ENCODE results near the gene GHR. TPM values are rescaled to one million over a fixed set of nuclear protein-coding genes. Genes with fewer than 3 reads are reported as not detected.

GHR gene
- total and polyA plus RNA-seq, 2 donors (not counting 3 experiments of a cell fraction or from before 2014, with no cell fraction given): 0.27 to 0.28 TPM

DNA sequence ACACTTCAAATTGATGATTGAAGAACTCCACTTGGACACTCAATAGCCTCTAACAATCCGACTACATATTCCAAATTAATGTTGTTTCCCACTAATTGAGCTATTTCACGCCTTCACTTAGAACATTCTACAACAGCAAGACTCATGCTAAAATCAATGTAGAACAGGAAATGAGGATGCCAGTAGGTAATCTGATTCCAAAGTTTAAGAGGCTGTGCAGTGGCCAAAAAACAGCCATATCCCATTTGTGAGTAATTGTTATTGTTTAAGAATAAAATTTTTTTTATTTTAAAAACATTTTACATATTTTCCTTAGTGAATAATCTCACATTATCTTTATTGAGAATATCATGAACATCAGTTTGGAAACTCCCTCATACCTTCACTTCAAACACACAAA lies 35.7 kb upstream of the GHR start:
- Histone ChIP-seq H3K79me2 (ENCODE audit: control insufficient read depth, insufficient read depth, low read length) (no peaks in the 10 kb centered on the region), H3K27me3 (ENCODE audit: control insufficient read depth in 2 of 2, insufficient read depth in 2 of 2, low read length in 2 of 2) (no peaks in the 10 kb centered on the region), H3K4me3 (replicated peaks in 1 of 3; ENCODE audit: insufficient read depth in 1 of 3, low read depth in 1 of 3, low read length in 3 of 3) (no peak overlapping the region), H3K4me2 (ENCODE audit: insufficient read depth, low read length) (no peak overlapping the region), H4K20me1 (replicated peaks; ENCODE audit: control insufficient read depth, extremely low read depth, insufficient read depth, low read length) (no peaks in the 10 kb centered on the region), H3K9me1 (replicated peaks; ENCODE audit: control insufficient read depth, extremely low read depth, insufficient read depth, low read length) (no peaks in the 10 kb centered on the region), H3K9me3 (replicated peaks; ENCODE audit: control insufficient read depth, insufficient read depth, low read length) (no peaks in the 10 kb centered on the region), H3K4me1 (ENCODE audit: control insufficient read depth, extremely low read depth, insufficient read depth, low read length) (no peaks in the 10 kb centered on the region), H3K36me3 (ENCODE audit: control insufficient read depth in 2 of 2, extremely low read depth in 1 of 2, insufficient read depth in 2 of 2, low read length in 2 of 2) (no peaks in the 10 kb centered on the region), H2AFZ (ENCODE audit: low read depth, low read length) (no peak overlapping the region), H3K27ac (ENCODE audit: insufficient read depth, low read depth, low read length) (no peak overlapping the region), H3K9ac (replicated peaks; ENCODE audit: extremely low read depth, insufficient read depth, low read length) (no peak overlapping the region)
- dilution Hi-C loops (cut with MboI; ENCODE audit: extremely low pct_ligation_motif_present, low sequenced_read_pairs): no loop called here
- TF ChIP-seq, protein P1, sequence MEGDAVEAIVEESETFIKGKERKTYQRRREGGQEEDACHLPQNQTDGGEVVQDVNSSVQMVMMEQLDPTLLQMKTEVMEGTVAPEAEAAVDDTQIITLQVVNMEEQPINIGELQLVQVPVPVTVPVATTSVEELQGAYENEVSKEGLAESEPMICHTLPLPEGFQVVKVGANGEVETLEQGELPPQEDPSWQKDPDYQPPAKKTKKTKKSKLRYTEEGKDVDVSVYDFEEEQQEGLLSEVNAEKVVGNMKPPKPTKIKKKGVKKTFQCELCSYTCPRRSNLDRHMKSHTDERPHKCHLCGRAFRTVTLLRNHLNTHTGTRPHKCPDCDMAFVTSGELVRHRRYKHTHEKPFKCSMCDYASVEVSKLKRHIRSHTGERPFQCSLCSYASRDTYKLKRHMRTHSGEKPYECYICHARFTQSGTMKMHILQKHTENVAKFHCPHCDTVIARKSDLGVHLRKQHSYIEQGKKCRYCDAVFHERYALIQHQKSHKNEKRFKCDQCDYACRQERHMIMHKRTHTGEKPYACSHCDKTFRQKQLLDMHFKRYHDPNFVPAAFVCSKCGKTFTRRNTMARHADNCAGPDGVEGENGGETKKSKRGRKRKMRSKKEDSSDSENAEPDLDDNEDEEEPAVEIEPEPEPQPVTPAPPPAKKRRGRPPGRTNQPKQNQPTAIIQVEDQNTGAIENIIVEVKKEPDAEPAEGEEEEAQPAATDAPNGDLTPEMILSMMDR (IDR thresholded peaks at IDR 0.05; ENCODE audit: extremely low read depth in 1 of 2, insufficient read depth in 1 of 2, low read depth in 1 of 2, low read length in 2 of 2): no peak
- TF ChIP-seq EZH2 (IDR thresholded peaks at IDR 0.05; ENCODE audit: borderline replicate concordance, low read depth, low read length, severe bottlenecking): no peak
- TF ChIP-seq, protein P2, sequence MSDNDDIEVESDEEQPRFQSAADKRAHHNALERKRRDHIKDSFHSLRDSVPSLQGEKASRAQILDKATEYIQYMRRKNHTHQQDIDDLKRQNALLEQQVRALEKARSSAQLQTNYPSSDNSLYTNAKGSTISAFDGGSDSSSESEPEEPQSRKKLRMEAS (IDR thresholded peaks at IDR 0.05; ENCODE audit: insufficient read depth, insufficient read length): no peak
- TF ChIP-seq FOS (IDR thresholded peaks at IDR 0.05; ENCODE audit: borderline replicate concordance, insufficient read depth, low read length): no peak
- TF ChIP-seq GATA2 (IDR thresholded peaks at IDR 0.05; ENCODE audit: insufficient read depth, insufficient read length, low read depth, low read length): no peak
- no peak for TF ChIP-seq POLR2AphosphoS5 (IDR thresholded peaks at IDR 0.05; ENCODE audit: insufficient read depth, low read depth, low read length)
- intact Hi-C loops (cut with micrococcal nuclease): no loop called here
- ChIA-PET CTCF (no interaction called here), POLR2A (no interaction called here)
- DNase-seq (ENCODE audit: low read depth, low spot score) (no peak), FAIRE-seq (no peak)
- BruUV-seq (replicated peaks): no TSS peak
